PC-3 (cell line): ENCODE data around the gene GUSB. TPM values are rescaled to one million over a fixed set of nuclear protein-coding genes. Genes with fewer than 3 reads are reported as not detected.

Experiments used
- ATAC-seq: fragments of 200-7000 bp; cut with Tn5 transposase; 2 replicates; pipeline ENCODE4 v1.9.1; 2020; ENCODE audit warnings: mild to moderate bottlenecking, moderate library complexity
- BruUV-seq: library from RNA; stranded (reverse); fragments of 400-500 nt; replicated peaks from 2 replicates; lab custom pipeline; 2021; lab: Mats Ljungman, UMichigan
- CTCF ChIA-PET: fragments of 300-600 bp; sonication (Branson Sonifier 250); formaldehyde crosslinking; loops from one replicate; lab custom pipeline; 2022; ENCODE audit warnings: antibody characterized with exemption; lab: Charles Lee
- POLR2A ChIA-PET: fragments of 300-600 bp; sonication (Branson Sonifier 250); formaldehyde crosslinking; loops from one replicate; lab custom pipeline; 2022; ENCODE audit warnings: antibody characterized with exemption; ENCODE audit not compliant: unreplicated experiment; lab: Charles Lee
- DNase-seq: peaks from one replicate; pipeline ENCODE4 v3.0.0-alpha.2; 2015
- H2AFZ ChIP-seq: fragments of 300-600 bp; sonication (generic); 2 replicates; pipeline ENCODE4 v1.6.0; 2016; ENCODE audit warnings: antibody characterized with exemption, low read length
- H3F3A ChIP-seq: fragments of 300-600 bp; sonication (generic); one replicate; pipeline ENCODE4 v1.6.0; 2017; ENCODE audit warnings: antibody characterized with exemption, low read length, control low read depth, mild to moderate bottlenecking; ENCODE audit not compliant: unreplicated experiment
- H3K27ac ChIP-seq: fragments of 300-600 bp; sonication (generic); 2 replicates; pipeline ENCODE4 v1.5.1; 2016; ENCODE audit warnings: mild to moderate bottlenecking, low read length
- H3K27me3 ChIP-seq: fragments of 300-600 bp; sonication (generic); 2 replicates; pipeline ENCODE4 v1.6.1; 2016; ENCODE audit warnings: low read length, mixed read lengths
- H3K36me3 ChIP-seq: fragments of 300-600 bp; sonication (generic); 2 replicates; pipeline ENCODE4 v1.6.1; 2016; ENCODE audit warnings: low read depth, mixed run types, low read length, mixed read lengths
- H3K4me1 ChIP-seq: fragments of 300-600 bp; sonication (generic); 2 replicates; pipeline ENCODE4 v1.5.1; 2016; ENCODE audit warnings: low read length; ENCODE audit not compliant: insufficient read depth
- H3K4me2 ChIP-seq: fragments of 300-600 bp; sonication (generic); 2 replicates; pipeline ENCODE4 v1.6.0; 2016; ENCODE audit warnings: low read length
- H3K4me3 ChIP-seq: fragments of 300-600 bp; sonication (generic); 2 replicates; pipeline ENCODE4 v1.5.1; 2016; ENCODE audit warnings: mild to moderate bottlenecking, low read length, mixed read lengths
- H3K79me2 ChIP-seq: fragments of 300-600 bp; sonication (generic); 2 replicates; pipeline ENCODE4 v1.6.1; 2017; ENCODE audit warnings: low read length, mixed read lengths
- H3K9ac ChIP-seq: fragments of 300-600 bp; sonication (generic); 2 replicates; pipeline ENCODE4 v1.6.0; 2016; ENCODE audit warnings: mild to moderate bottlenecking, low read length
- H3K9me2 ChIP-seq: fragments of 300-600 bp; sonication (generic); replicated peaks from 2 replicates; pipeline ENCODE4 v1.6.1; 2016; ENCODE audit warnings: mixed run types, low read length, mixed read lengths
- H3K9me3 ChIP-seq: fragments of 300-600 bp; sonication (generic); 2 replicates; pipeline ENCODE4 v1.6.1; 2016; ENCODE audit warnings: low read length, mixed read lengths
- H4K20me1 ChIP-seq: fragments of 300-600 bp; sonication (generic); 2 replicates; pipeline ENCODE4 v1.6.1; 2016; ENCODE audit warnings: low read length, mixed read lengths
- CTCF ChIP-seq: fragments of 300-600 bp; sonication (generic); conservative IDR thresholded peaks from 2 replicates; pipeline ENCODE4 v1.5.1; 2017; ENCODE audit warnings: antibody characterized with exemption, low read depth, mild to moderate bottlenecking, low read length
- EZH2 ChIP-seq: fragments of 300-600 bp; sonication (generic); IDR thresholded peaks from one replicate; pipeline ENCODE4 v1.6.1; 2017; ENCODE audit warnings: antibody characterized with exemption, mild to moderate bottlenecking, low read length; ENCODE audit not compliant: unreplicated experiment
- EZH2phosphoT487 ChIP-seq: fragments of 300-600 bp; sonication (generic); IDR thresholded peaks from 2 replicates; pipeline ENCODE4 v1.6.1; 2018; ENCODE audit warnings: mild to moderate bottlenecking, antibody characterized with exemption, low read length, borderline replicate concordance
- intact Hi-C: fragments of 100-400 bp; cut with micrococcal nuclease; formaldehyde crosslinking; loops from 2 replicates; pipeline ENCODE4 v1.9.0; 2023
- total RNA-seq: library from RNA; depleted of rRNA; stranded (reverse); fragments of >200 nt; gene quantifications from 2 replicates; pipeline ENCODE4 v1.2.3, GENCODE V29; 2014

The GUSB gene
- total RNA-seq, 1 experiment from 2014 or later, result 37.4 TPM

DNA sequence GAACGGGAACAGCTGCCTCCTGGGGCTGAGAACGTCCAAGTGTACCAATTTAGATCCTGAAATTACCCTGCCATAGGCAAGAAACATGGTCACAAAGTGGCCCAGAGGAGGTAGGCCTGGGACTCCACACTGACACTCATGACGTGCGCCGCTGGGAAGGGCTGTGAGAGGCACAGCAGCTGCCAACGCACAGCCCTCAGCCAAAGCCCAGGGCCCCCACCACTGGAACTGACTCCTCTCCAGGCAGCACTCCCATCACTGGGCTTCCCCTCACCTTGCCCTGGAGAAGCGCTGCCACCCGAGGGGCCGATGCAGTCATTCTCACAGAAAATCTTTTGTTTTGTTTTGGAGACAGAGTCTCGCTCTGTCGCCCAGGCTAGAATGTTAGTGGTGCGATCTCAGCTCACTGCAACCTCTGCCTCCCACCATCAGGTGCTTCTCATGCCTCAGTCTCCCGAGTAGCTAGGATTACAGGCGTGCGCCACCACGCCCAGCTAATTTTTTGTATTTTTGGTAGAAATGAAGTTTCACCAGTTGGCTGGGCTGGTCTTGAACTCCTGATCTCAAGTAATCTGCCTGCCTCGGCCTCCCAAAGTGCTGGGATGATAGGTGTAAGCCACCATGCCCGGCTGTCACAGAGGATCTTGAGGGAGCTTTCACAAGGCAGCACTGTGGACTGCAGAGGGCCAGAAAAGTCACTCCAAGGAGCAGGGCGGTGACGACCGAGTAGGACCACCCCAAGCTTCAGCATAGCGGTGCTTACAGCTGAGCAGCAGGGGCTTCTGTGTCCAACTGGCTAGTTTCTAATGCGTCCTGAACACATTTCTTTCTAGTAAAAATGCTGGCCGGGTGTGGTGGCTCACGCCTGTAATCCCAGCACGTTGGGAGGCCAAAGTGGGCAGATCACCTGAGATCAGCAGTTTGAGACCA, 13.5 kb downstream of the GUSB start:
- Histone ChIP-seq H3K27me3 (no peaks in the 10 kb centered on the region), H3K4me3 (no peak overlapping the region), H3K9me2 (no peaks in the 10 kb centered on the region), H3F3A (no peaks in the 10 kb centered on the region), H3K79me2 (no peaks in the 10 kb centered on the region), H3K4me2 (no peak overlapping the region), H3K27ac (no peak overlapping the region), H3K4me1 (no peaks in the 10 kb centered on the region), H3K9me3 (no peaks in the 10 kb centered on the region), H3K36me3 (peaks cover 24% of the 10 kb centered on the region), H4K20me1 (no peaks in the 10 kb centered on the region), H2AFZ (no peak overlapping the region), H3K9ac (no peak overlapping the region)
- no peak for TF ChIP-seq CTCF
- no peak for TF ChIP-seq EZH2phosphoT487
- no peak for TF ChIP-seq EZH2
- ChIA-PET POLR2A (no interaction called here), CTCF (no interaction called here)
- intact Hi-C loops, result no loop called here
- no TSS peak for BruUV-seq
- ATAC-seq (no peak), DNase-seq (no peak)

DNA sequence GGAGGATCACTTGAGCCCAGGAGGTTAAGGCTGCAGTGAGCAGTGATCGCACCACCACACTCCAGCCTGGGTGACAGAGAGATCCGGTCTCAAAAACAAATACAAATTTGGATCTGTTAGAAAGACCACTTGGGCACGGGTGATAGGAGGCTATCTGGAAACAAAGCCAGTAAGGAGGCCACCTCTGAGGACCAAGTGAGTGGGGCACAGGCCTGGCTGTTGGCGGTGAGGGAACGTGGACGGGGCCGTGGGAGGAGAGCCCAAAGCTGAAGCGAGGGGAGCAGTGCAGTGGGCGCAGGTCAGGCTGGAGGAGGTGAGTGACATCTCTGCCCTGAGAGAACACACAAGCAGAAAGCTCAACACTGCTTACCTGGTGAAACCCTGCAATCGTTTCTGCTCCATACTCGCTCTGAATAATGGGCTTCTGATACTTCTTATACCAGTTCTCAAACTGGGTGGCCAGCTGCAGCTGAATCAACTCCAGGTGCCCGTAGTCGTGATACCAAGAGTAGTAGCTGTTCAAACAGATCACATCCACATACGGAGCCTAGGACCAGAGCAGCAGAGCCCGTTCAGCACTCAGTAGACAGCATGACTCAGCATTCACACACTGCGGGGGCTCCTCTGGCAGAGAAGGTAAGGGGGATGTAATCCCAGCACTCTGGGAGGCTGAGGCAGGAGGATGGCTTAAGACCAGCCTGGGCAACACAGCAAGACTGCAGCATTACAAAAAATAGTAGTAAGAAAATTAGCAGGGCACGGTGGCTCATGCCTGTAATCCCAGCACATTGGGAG, 14.5 kb downstream of the GUSB start:
- POLR2A ChIA-PET, result interaction anchor here (0.6 kb wide), 1 partner anchor 661 kb away, joined by 9 read pairs; the partner anchor contains the start of gene KCTD7
- Histone ChIP-seq H3K4me2 (no peak overlapping the region), H3F3A (no peaks in the 10 kb centered on the region), H2AFZ (no peak overlapping the region), H3K36me3 (peaks cover 21% of the 10 kb centered on the region), H3K9me3 (no peaks in the 10 kb centered on the region), H3K9ac (no peak overlapping the region), H3K4me1 (no peaks in the 10 kb centered on the region), H3K27ac (no peak overlapping the region), H3K9me2 (no peaks in the 10 kb centered on the region), H3K27me3 (no peaks in the 10 kb centered on the region), H3K79me2 (no peaks in the 10 kb centered on the region), H4K20me1 (no peaks in the 10 kb centered on the region), H3K4me3 (no peak overlapping the region)
- ATAC-seq, result no peak
- TF ChIP-seq EZH2phosphoT487 (no peak), CTCF (no peak), EZH2 (no peak)
- CTCF ChIA-PET, result no interaction called here
- BruUV-seq, result no TSS peak
- no peak for DNase-seq
- intact Hi-C loops, result no loop called here
